A673 (cell line): Measurements from ENCODE around the gene PARD6G. TPM values are rescaled to one million over a fixed set of nuclear protein-coding genes. Genes with fewer than 3 reads are reported as not detected.

ENCODE experiments used
- BruUV-seq: library from RNA; stranded (reverse); fragments of 400-500 nt; replicated peaks from 2 replicates; lab custom pipeline; 2021; lab: Mats Ljungman, UMichigan
- CTCF ChIA-PET: fragments of 300-600 bp; sonication (Branson Sonifier 250); formaldehyde crosslinking; loops from one replicate; lab custom pipeline; 2022; ENCODE audit warnings: antibody characterized with exemption; lab: Charles Lee
- POLR2A ChIA-PET: fragments of 300-600 bp; sonication (Branson Sonifier 250); formaldehyde crosslinking; loops from one replicate; lab custom pipeline; 2022; ENCODE audit warnings: antibody characterized with exemption; ENCODE audit not compliant: low non-redundant PET; lab: Charles Lee
- DNase-seq: peaks from one replicate; pipeline ENCODE4 v3.0.0-alpha.2; 2015; ENCODE audit warnings: low spot score
- H3K27ac ChIP-seq: fragments of 200-600 bp; sonication (generic); 2 replicates; pipeline ENCODE4 v1.5.1; 2016; ENCODE audit warnings: mixed run types, low read depth, mild to moderate bottlenecking, mixed read lengths, antibody characterized with exemption, low read length; ENCODE audit not compliant: poor library complexity, severe bottlenecking
- H3K27me3 ChIP-seq: fragments of 200-600 bp; sonication (generic); replicated peaks from 2 replicates; pipeline ENCODE4 v1.6.1; 2017; ENCODE audit warnings: mixed run types, low read depth, mild to moderate bottlenecking, mixed read lengths, antibody characterized with exemption, low read length; ENCODE audit not compliant: insufficient read depth, poor library complexity
- H3K36me3 ChIP-seq: fragments of 200-600 bp; sonication (generic); 2 replicates; pipeline ENCODE4 v1.6.1; 2016; ENCODE audit warnings: mixed run types, mild to moderate bottlenecking, mixed read lengths, antibody characterized with exemption, low read length; ENCODE audit not compliant: insufficient read depth, poor library complexity, severe bottlenecking
- H3K4me1 ChIP-seq: fragments of 200-600 bp; sonication (generic); 2 replicates; pipeline ENCODE4 v1.6.1; 2017; ENCODE audit warnings: mixed run types, mild to moderate bottlenecking, mixed read lengths, antibody characterized with exemption, low read length; ENCODE audit not compliant: insufficient read depth, poor library complexity, severe bottlenecking
- H3K4me3 ChIP-seq: fragments of 200-600 bp; sonication (generic); 2 replicates; pipeline ENCODE4 v1.5.1; 2016; ENCODE audit warnings: low read depth, mixed run types, mild to moderate bottlenecking, mixed read lengths, low read length; ENCODE audit not compliant: poor library complexity, severe bottlenecking
- H3K9me3 ChIP-seq: fragments of 200-600 bp; sonication (generic); 2 replicates; pipeline ENCODE4 v1.6.1; 2016; ENCODE audit warnings: mixed run types, low read depth, mild to moderate bottlenecking, mixed read lengths, antibody characterized with exemption, low read length; ENCODE audit not compliant: poor library complexity, severe bottlenecking
- CTCF ChIP-seq: fragments of 300-800, 200-600 bp; sonication (generic); conservative IDR thresholded peaks from 2 replicates; pipeline ENCODE4 v1.5.1; 2017; ENCODE audit warnings: low read depth, mild to moderate bottlenecking, antibody characterized with exemption, low read length, moderate library complexity, mixed read lengths
- EZH2 ChIP-seq: fragments of 200-600 bp; sonication (generic); IDR thresholded peaks from 2 replicates; pipeline ENCODE4 v1.6.1; 2017; ENCODE audit warnings: borderline replicate concordance, low read depth, mild to moderate bottlenecking, mixed read lengths, antibody characterized with exemption, low read length; ENCODE audit not compliant: poor library complexity, severe bottlenecking
- intact Hi-C: fragments of 100-400 bp; cut with micrococcal nuclease; formaldehyde crosslinking; loops from one replicate; pipeline ENCODE4 v1.10.0; 2022; ENCODE audit not compliant: unreplicated experiment
- total RNA-seq: library from RNA; stranded (reverse); gene quantifications from 2 replicates; pipeline ENCODE4 v1.2.3, GENCODE V29; 2021

Gene PARD6G
- total RNA-seq, 1 experiment from 2014 or later = 7.9 TPM

GRCh38 chr18:80194874-80195570 lies 52.3 kb downstream of the PARD6G start:
- ChIA-PET POLR2A (no interaction called here), CTCF (no interaction called here)
- Histone ChIP-seq H3K9me3 (no peaks in the 10 kb centered on the region), H3K4me3 (no peak overlapping the region), H3K27ac (no peak overlapping the region), H3K36me3 (no peaks in the 10 kb centered on the region), H3K4me1 (no peaks in the 10 kb centered on the region), H3K27me3 (no peaks in the 10 kb centered on the region)
- BruUV-seq = no TSS peak
- TF ChIP-seq EZH2 = no peak
- TF ChIP-seq CTCF = no peak
- intact Hi-C loops = no loop called here
- DNase-seq = no peak

GRCh38 chr18:80193701-80194100 lies 53.6 kb downstream of the PARD6G start:
- Histone ChIP-seq H3K4me1 (no peaks in the 10 kb centered on the region), H3K4me3 (no peak overlapping the region), H3K36me3 (no peaks in the 10 kb centered on the region), H3K27ac (no peak overlapping the region), H3K9me3 (no peaks in the 10 kb centered on the region), H3K27me3 (no peaks in the 10 kb centered on the region)
- no peak for DNase-seq
- TF ChIP-seq EZH2 = no peak
- no peak for TF ChIP-seq CTCF
- BruUV-seq = no TSS peak
- ChIA-PET CTCF (no interaction called here), POLR2A (no interaction called here)
- intact Hi-C loops = no loop called here

- no peak for TF ChIP-seq EZH2
- no peak for TF ChIP-seq CTCF
- CTCF ChIA-PET = no interaction called here
- Histone ChIP-seq H3K27me3 (no peaks in the 10 kb centered on the region), H3K4me3 (no peak overlapping the region), H3K27ac (no peak overlapping the region), H3K9me3 (no peaks in the 10 kb centered on the region), H3K4me1 (no peaks in the 10 kb centered on the region), H3K36me3 (no peaks in the 10 kb centered on the region)
- BruUV-seq = no TSS peak
- POLR2A ChIA-PET = no interaction called here
- DNase-seq = no peak
- intact Hi-C loops = no loop called here
Measured at GRCh38 chr18:80192653-80193385, 54.5 kb downstream of the PARD6G start.
